GM12878 (cell line): ENCODE data around the gene PAQR5. TPM values are rescaled to one million over a fixed set of nuclear protein-coding genes. Genes with fewer than 3 reads are reported as not detected.

Experiments used
- ATAC-seq: fragments of 200-7000 bp; cut with Tn5 transposase; 3 replicates; pipeline ENCODE4 v1.9.1; 2020; ENCODE audit warnings: mild to moderate bottlenecking, moderate library complexity
- BruUV-seq: library from RNA; stranded (reverse); fragments of 400-500 nt; replicated peaks from 2 replicates; lab custom pipeline; 2021; lab: Mats Ljungman, UMichigan
- CTCF ChIA-PET: fragments of 300-600 bp; sonication (Branson Sonifier 250); formaldehyde crosslinking; extraction: SDS; loops from one replicate; lab custom pipeline; 2021; ENCODE audit warnings: inconsistent platforms; lab: Yijun Ruan, JAX
- POLR2A ChIA-PET: fragments of 350-600 bp; formaldehyde crosslinking; extraction: SDS; loops from one replicate; lab custom pipeline; 2021; ENCODE audit warnings: inconsistent platforms; lab: Charles Lee
- RAD21 ChIA-PET: fragments of 300-600 bp; sonication (Branson Sonifier 250); formaldehyde crosslinking; loops from one replicate; lab custom pipeline; 2023; ENCODE audit warnings: antibody characterized with exemption; ENCODE audit not compliant: unreplicated experiment; lab: Charles Lee
- SMC1A ChIA-PET: fragments of 300-600 bp; sonication (Branson Sonifier 250); formaldehyde crosslinking; loops from one replicate; lab custom pipeline; 2023; ENCODE audit not compliant: unreplicated experiment, uncharacterized antibody; lab: Charles Lee
- DNase-seq: peaks from one replicate; pipeline ENCODE4 v3.0.0-alpha.2; 2011; ENCODE audit warnings: low read depth, low spot score
- FAIRE-seq: peaks from 3 replicates; lab custom pipeline; 2011; peaks lifted over from hg19 to GRCh38; lab: Jason Lieb, UNC
- H2AFZ ChIP-seq: 2 replicates; pipeline ENCODE4 v1.6.0; 2011; ENCODE audit warnings: low read depth, low read length, control low read depth; ENCODE audit not compliant: control insufficient read depth
- H3K27ac ChIP-seq: 2 replicates; pipeline ENCODE4 v1.5.1; 2011; ENCODE audit warnings: control low read depth; ENCODE audit not compliant: control insufficient read depth, insufficient read depth
- H3K27me3 ChIP-seq, 2 experiments: replicated peaks in 1 of 2; 2 replicates each; pipeline versions ENCODE4 v1.6.0 to v1.6.1; 2011; ENCODE audit warnings: low read length in 1 of 2; ENCODE audit not compliant: control insufficient read depth in 2 of 2, insufficient read depth in 2 of 2
- H3K36me3 ChIP-seq, 2 experiments: 2 replicates each; pipeline ENCODE4 v1.5.1; 2011; ENCODE audit warnings: low read length in 1 of 2; ENCODE audit not compliant: control insufficient read depth in 2 of 2, insufficient read depth in 2 of 2
- H3K4me1 ChIP-seq: 2 replicates; pipeline ENCODE4 v1.6.1; 2011; ENCODE audit warnings: mild to moderate bottlenecking, low read length, moderate library complexity, mixed read lengths; ENCODE audit not compliant: control insufficient read depth, insufficient read depth
- H3K4me2 ChIP-seq: 2 replicates; pipeline ENCODE4 v1.6.0; 2011; ENCODE audit warnings: control low read depth; ENCODE audit not compliant: control insufficient read depth, insufficient read depth
- H3K4me3 ChIP-seq: fragments of 200-600 bp; sonication (generic); 2 replicates; pipeline ENCODE4 v1.5.1; 2016
- H3K79me2 ChIP-seq: 2 replicates; pipeline ENCODE4 v1.6.0; 2011; ENCODE audit warnings: low read length; ENCODE audit not compliant: control insufficient read depth, insufficient read depth
- H3K9ac ChIP-seq: 2 replicates; pipeline ENCODE4 v1.8.0; 2011; ENCODE audit warnings: low read length, control low read depth, mixed read lengths; ENCODE audit not compliant: control insufficient read depth, insufficient read depth
- H3K9me3 ChIP-seq: replicated peaks from 3 replicates; pipeline ENCODE4 v1.5.1; 2011; ENCODE audit warnings: mild to moderate bottlenecking, low read length; ENCODE audit not compliant: control insufficient read depth, insufficient read depth
- H4K20me1 ChIP-seq: 2 replicates; pipeline ENCODE4 v1.6.0; 2011; ENCODE audit not compliant: control insufficient read depth, insufficient read depth
- CHD2 ChIP-seq: IDR thresholded peaks from 2 replicates; pipeline ENCODE4 v1.6.1; 2011; ENCODE audit warnings: low read depth, low read length, improper control_type of control experiment, borderline replicate concordance
- E2F8 ChIP-seq: fragments of 450-650 bp; IDR thresholded peaks from 2 replicates; pipeline ENCODE4 v1.6.1; 2018; ENCODE audit warnings: mild to moderate bottlenecking, low read depth, moderate library complexity; ENCODE audit not compliant: partially characterized antibody
- ESRRA ChIP-seq: IDR thresholded peaks from 2 replicates; pipeline ENCODE4 v1.6.1; 2012; ENCODE audit warnings: mild to moderate bottlenecking, low read length, improper control_type of control experiment
- FOS ChIP-seq: IDR thresholded peaks from 3 replicates; pipeline ENCODE4 v1.6.1; 2011; ENCODE audit warnings: borderline replicate concordance; ENCODE audit not compliant: insufficient read length; ENCODE audit errors: extremely low read depth
- HCFC1 ChIP-seq: fragments of 150-350 bp; IDR thresholded peaks from 2 replicates; pipeline ENCODE4 v1.6.1; 2014; ENCODE audit warnings: low read length
- HDGF ChIP-seq: fragments of 450-650 bp; IDR thresholded peaks from 2 replicates; pipeline ENCODE4 v1.6.1; 2016; ENCODE audit warnings: antibody characterized with exemption
- IKZF2 ChIP-seq, 2 experiments: fragments of 450-650 bp; IDR thresholded peaks; 2 replicates each; pipeline ENCODE4 v1.6.1; 2017; ENCODE audit warnings: mild to moderate bottlenecking in 2 of 2, moderate library complexity in 2 of 2
- JUND ChIP-seq: IDR thresholded peaks from 2 replicates; pipeline ENCODE4 v1.6.1; 2012; ENCODE audit warnings: low read depth, mild to moderate bottlenecking, low read length, improper control_type of control experiment, moderate library complexity
- MTA2 ChIP-seq: fragments of 450-650 bp; IDR thresholded peaks from 2 replicates; pipeline ENCODE4 v1.6.1; 2016; ENCODE audit warnings: low read depth, mild to moderate bottlenecking, moderate library complexity
- RCOR1 ChIP-seq: conservative IDR thresholded peaks from 2 replicates; pipeline ENCODE4 v1.6.1; 2012; ENCODE audit warnings: low read depth, low read length, improper control_type of control experiment
- RUNX3 ChIP-seq: IDR thresholded peaks from 2 replicates; pipeline ENCODE4 v1.6.1; 2012; ENCODE audit warnings: low read length, inconsistent platforms
- SIX5 ChIP-seq: IDR thresholded peaks from 2 replicates; pipeline ENCODE4 v1.6.1; 2011; ENCODE audit warnings: mild to moderate bottlenecking, low read depth, low read length, moderate library complexity; ENCODE audit not compliant: severe bottlenecking
- SPI1 ChIP-seq: IDR thresholded peaks from 2 replicates; pipeline ENCODE4 v1.6.1; 2011; ENCODE audit warnings: low read depth, mild to moderate bottlenecking, low read length, moderate library complexity, borderline replicate concordance; ENCODE audit not compliant: insufficient read depth
- TAF1 ChIP-seq: IDR thresholded peaks from 2 replicates; pipeline ENCODE4 v1.6.1; 2011; ENCODE audit warnings: mild to moderate bottlenecking, low read depth, low read length, borderline replicate concordance
- TCF12 ChIP-seq: IDR thresholded peaks from 2 replicates; pipeline ENCODE4 v1.6.1; 2011; ENCODE audit warnings: low read depth, mild to moderate bottlenecking, low read length
- ZNF24 ChIP-seq: fragments of 450-650 bp; IDR thresholded peaks from 2 replicates; pipeline ENCODE4 v1.6.1; 2017; ENCODE audit warnings: antibody characterized with exemption, mild to moderate bottlenecking
- ZZZ3 ChIP-seq: IDR thresholded peaks from 2 replicates; pipeline ENCODE4 v1.6.1; 2011; ENCODE audit warnings: low read depth; ENCODE audit not compliant: control insufficient read depth, insufficient read length
- WGBS: methylation state at CpG from one replicate; pipeline ENCODE4 v1.1.6; 2016; ENCODE audit warnings: low lambda C conversion rate; ENCODE audit not compliant: insufficient replicate concordance, insufficient coverage; ENCODE audit errors: missing lambda C conversion rate; 5-methylcytosine and 5-hydroxymethylcytosine counted together
- in situ Hi-C: fragments of 300-500 bp; cut with MboI; formaldehyde crosslinking; loops from 9 replicates; pipeline ENCODE4 v1.14.3; 2018; ENCODE audit warnings: mixed read lengths
- intact Hi-C: fragments of 100-400 bp; cut with micrococcal nuclease; formaldehyde crosslinking; loops from one replicate; pipeline ENCODE4 v1.14.2; 2022; ENCODE audit not compliant: unreplicated experiment
- polyA plus RNA-seq, 11 experiments: library from polyadenylated mRNA; depleted of rRNA in 4 of 11; unstranded in 6 of 11; stranded (reverse) in 5 of 11; fragments of >200 nt; fragmentation: Nextera tagmentation in 4 of 11; fragmentation: Illumina TruSeq in 1 of 11; extraction: Ambion mirVana in 4 of 11; extraction: Trizol in 1 of 11; gene quantifications; 1 replicate in 1 of 11; 2 replicates in 10 of 11; pipeline versions ENCODE4 v1.2.1 to v1.2.3, GENCODE V29; 2011 to 2016; ENCODE audit warnings: inconsistent platforms in 2 of 11, missing spikeins in 2 of 11, low read depth in 1 of 11
- total RNA-seq, 4 experiments: library from RNA; depleted of rRNA in 3 of 4; stranded (reverse); fragments of >200 nt in 3 of 4; fragmentation: Illumina TruSeq in 1 of 4; extraction: Trizol in 1 of 4; gene quantifications; 2 replicates each; pipeline versions ENCODE4 v1.2.1 to v1.2.3, GENCODE V29; 2013 to 2021

PAQR5 gene
- total and polyA plus RNA-seq, 10 of the 15 experiments (the other 5 are each of a cell fraction or from before 2014, with no cell fraction given), result 0.02 to 0.03 TPM; not detected in 8

DNA sequence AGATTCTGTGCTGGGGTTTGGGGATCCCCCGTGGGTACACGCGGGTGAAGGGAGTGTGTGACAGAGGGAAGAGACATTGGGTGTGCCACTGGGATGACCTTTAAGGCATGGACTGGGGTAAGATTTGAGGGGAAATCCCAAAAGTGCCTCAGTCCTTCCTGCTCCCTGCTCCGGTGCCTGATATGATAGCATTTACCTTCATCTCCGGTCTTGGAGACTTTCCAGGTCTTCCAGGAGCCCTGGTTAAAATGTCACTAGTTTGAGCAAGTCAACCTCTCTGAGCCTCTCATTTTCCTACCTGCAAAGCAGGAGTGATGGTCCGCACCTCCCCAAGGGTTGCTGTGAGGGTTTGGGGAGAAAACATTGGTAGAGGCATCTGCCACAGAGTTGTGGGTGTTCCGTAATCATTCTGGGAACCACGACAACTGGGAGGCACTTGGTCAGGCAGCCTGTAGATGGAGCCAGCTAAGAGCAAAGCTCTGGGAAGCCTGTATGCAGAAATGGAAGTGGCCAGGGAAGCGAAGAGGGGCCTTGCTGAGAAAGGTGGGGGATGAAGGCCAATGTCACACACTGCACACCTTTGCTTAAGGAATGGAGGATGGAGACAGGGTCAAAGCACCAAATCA, 81.5 kb downstream of the PAQR5 start:
- H3K9ac ChIP-seq, result no peak overlapping the region
- no peaks in the 10 kb centered on the region for H3K36me3 ChIP-seq
- no peaks in the 10 kb centered on the region for H4K20me1 ChIP-seq
- DNase-seq, result no peak
- no peak overlapping the region for H3K4me3 ChIP-seq
- H3K4me1 ChIP-seq, result no peaks in the 10 kb centered on the region
- H3K27me3 ChIP-seq, result peaks cover 0 to 1% of the 10 kb centered on the region in 2 experiments; a peak in 2 of 4 replicates
- H3K9me3 ChIP-seq, result no peaks in the 10 kb centered on the region
- BruUV-seq, result no TSS peak
- WGBS, result 38% methylated on average over 6 of the region's 9 CpGs
- CTCF ChIA-PET, result no interaction called here
- H3K27ac ChIP-seq, result no peak overlapping the region
- intact Hi-C loops, result no loop called here
- SMC1A ChIA-PET, result no interaction called here
- FAIRE-seq, result no peak
- TF ChIP-seq RUNX3 (no peak), HDGF (no peak), MTA2 (no peak), IKZF2 (IDR thresholded peaks at IDR 0.05) (no peak), TCF12 (no peak), FOS (no peak), TAF1 (no peak), SIX5 (no peak)
- no peak for ATAC-seq
- in situ Hi-C loops, result no loop called here
- no peak overlapping the region for H3K4me2 ChIP-seq
- POLR2A ChIA-PET, result no interaction called here
- RAD21 ChIA-PET, result no interaction called here
- no peak overlapping the region for H2AFZ ChIP-seq
- H3K79me2 ChIP-seq, result no peaks in the 10 kb centered on the region

DNA sequence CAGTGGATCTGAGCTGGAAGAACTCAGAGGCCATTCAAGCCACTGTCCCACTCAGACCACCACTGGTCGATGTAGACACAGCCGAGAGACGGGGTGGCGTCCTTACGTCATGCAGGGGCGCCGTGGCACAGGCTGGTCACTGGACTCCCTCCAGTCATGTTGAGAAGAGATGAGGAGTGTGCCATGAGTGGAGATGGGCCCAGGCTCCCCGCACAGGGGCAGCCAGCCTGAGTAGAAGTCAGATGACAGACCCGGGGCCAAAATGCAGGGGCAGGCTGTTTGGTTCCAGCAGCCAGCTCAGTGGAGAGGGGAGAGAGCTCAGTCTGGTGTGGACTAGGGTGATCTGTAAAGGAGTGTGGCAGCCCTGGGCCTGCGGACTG, 82.0 kb downstream of the PAQR5 start:
- ChIA-PET CTCF (no interaction called here), RAD21 (no interaction called here), POLR2A (no interaction called here), SMC1A (no interaction called here)
- intact Hi-C loops (no loop called here), in situ Hi-C loops (no loop called here)
- Histone ChIP-seq H3K4me1 (no peaks in the 10 kb centered on the region), H3K79me2 (no peaks in the 10 kb centered on the region), H3K27me3 (peaks cover 0 to 1% of the 10 kb centered on the region in 2 experiments; a peak in 2 of 4 replicates), H3K36me3 (no peaks in the 10 kb centered on the region), H3K9me3 (no peaks in the 10 kb centered on the region), H3K9ac (no peak overlapping the region), H2AFZ (no peak overlapping the region), H3K4me3 (no peak overlapping the region), H3K27ac (no peak overlapping the region), H4K20me1 (no peaks in the 10 kb centered on the region), H3K4me2 (no peak overlapping the region)
- no TSS peak for BruUV-seq
- 51% methylated on average over 10 of the region's 10 CpGs for WGBS
- no peak for DNase-seq
- FAIRE-seq, result no peak
- ATAC-seq, result no peak
- TF ChIP-seq E2F8 (no peak), TCF12 (no peak), HCFC1 (no peak), IKZF2 (IDR thresholded peaks at IDR 0.05) (no peak), RCOR1 (no peak), JUND (no peak), CHD2 (no peak), ESRRA (no peak), ZZZ3 (no peak), ZNF24 (no peak), SPI1 (no peak)
